Astrocyte of the spinal cord (primary cell): Measurements from ENCODE around the gene EMILIN3.

Source experiments
- DNase-seq: peaks from one replicate; pipeline ENCODE4 v3.0.0; 2011; ENCODE audit warnings: low read depth, low spot score
- H3K4me3 ChIP-seq: 2 replicates; pipeline ENCODE4 v1.5.1; 2011; ENCODE audit warnings: low read depth, mild to moderate bottlenecking, low read length, moderate library complexity
- CTCF ChIP-seq: IDR thresholded peaks from 2 replicates; pipeline ENCODE4 v1.5.1; 2012; ENCODE audit warnings: low read depth, mild to moderate bottlenecking, low read length, inconsistent platforms
- in situ Hi-C: cut with HindIII; loops from 2 replicates; pipeline ENCODE4 v1.10.0; 2017; ENCODE audit warnings: low sequenced_read_pairs

EMILIN3 gene

GRCh38 chr20:41330343-41330720, 36.3 kb downstream of the EMILIN3 start:
- TF ChIP-seq CTCF: no peak
- in situ Hi-C loops: no loop called here
- no peak for DNase-seq
- no peak overlapping the region for H3K4me3 ChIP-seq

- no peak for TF ChIP-seq CTCF
- DNase-seq: peak; percentile 96
- H3K4me3 ChIP-seq: no peak overlapping the region
- in situ Hi-C loops: no loop called here
Observed at GRCh38 chr20:41329435-41330342, 36.9 kb downstream of the EMILIN3 start.

DNA sequence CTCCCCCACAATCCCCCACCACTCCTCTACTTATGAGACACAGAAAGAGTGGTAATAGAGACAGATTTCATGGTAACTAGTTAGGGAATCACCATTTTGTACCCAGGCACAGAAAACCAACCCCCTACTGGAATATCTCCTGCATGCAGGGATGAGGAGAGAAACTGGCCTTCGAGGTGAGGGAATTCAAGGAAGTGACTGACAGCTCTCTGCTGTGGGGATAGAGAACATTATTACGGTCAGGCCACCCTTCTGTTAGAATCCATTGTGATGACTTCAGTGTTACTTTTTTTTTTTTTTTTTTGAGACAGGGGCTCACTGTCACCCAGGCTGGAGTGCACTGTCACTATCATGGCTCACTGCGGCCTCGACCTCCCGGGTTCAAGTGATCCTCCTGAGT, 39.4 kb downstream of the EMILIN3 start:
- TF ChIP-seq CTCF: no peak
- in situ Hi-C loops: no loop called here
- H3K4me3 ChIP-seq: no peak overlapping the region
- no peak for DNase-seq

DNA sequence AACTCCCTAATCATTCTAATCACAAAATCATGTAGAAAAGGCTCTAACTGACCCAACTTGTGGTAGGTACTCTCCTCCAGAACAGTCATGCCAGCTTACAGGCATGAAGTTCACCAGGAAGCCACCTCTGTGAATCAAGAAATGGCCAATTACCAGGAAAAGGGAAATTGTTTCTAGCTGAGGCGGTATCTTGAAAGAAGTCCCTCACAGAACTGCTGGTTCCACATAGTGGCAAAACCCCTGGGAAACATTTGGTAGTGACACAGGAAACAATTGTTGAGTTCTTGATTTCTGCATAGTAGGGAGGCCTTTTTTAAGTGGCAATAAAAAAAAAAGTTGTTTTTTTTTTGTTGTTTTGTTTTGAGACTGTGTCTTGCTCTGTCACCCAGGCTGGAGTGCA, 45.6 kb downstream of the EMILIN3 start:
- in situ Hi-C loops: no loop called here
- no peak overlapping the region for H3K4me3 ChIP-seq
- no peak for DNase-seq
- no peak for TF ChIP-seq CTCF

- TF ChIP-seq CTCF: no peak
- in situ Hi-C loops: no loop called here
- no peak overlapping the region for H3K4me3 ChIP-seq
- DNase-seq: no peak
Observed at GRCh38 chr20:41320441-41320840, 46.2 kb downstream of the EMILIN3 start.

- in situ Hi-C loops: no loop called here
- no peak for TF ChIP-seq CTCF
- H3K4me3 ChIP-seq: peak overlapping the region; percentile 48
- peak; percentile 18 for DNase-seq
Observed at GRCh38 chr20:41318271-41318649, 48.4 kb downstream of the EMILIN3 start.
